ENCODE measurements around the gene ADPRHL1.
"Not testable (repeated sequence)": the region's sequence is repeated elsewhere in the genome, so short reads cannot be mapped to it uniquely, and the experiment has no call there.

Gene ADPRHL1

GRCh38 chr13:113371061-113371460, 82.2 kb downstream of the ADPRHL1 start:
- no peak for DNase-seq (ENCODE audit: low spot score)

- DNase-seq (ENCODE audit: low spot score), result no peak
These were observed 83.4 kb downstream of the ADPRHL1 start for GRCh38 chr13:113369881-113370280.

GRCh38 chr13:113369189-113369588, 84.1 kb downstream of the ADPRHL1 start:
- DNase-seq (ENCODE audit: low spot score), result no peak

- not testable (repeated sequence) for DNase-seq (ENCODE audit: low spot score)
These were observed 84.9 kb downstream of the ADPRHL1 start for GRCh38 chr13:113368353-113368752.

- DNase-seq (ENCODE audit: low spot score), result no peak
These were observed 85.5 kb downstream of the ADPRHL1 start for GRCh38 chr13:113367771-113368170.

GRCh38 chr13:113367020-113367560, 86.2 kb downstream of the ADPRHL1 start:
- DNase-seq (ENCODE audit: low spot score), result no peak

- DNase-seq (ENCODE audit: low spot score), result no peak
These were observed 87.2 kb downstream of the ADPRHL1 start for GRCh38 chr13:113365971-113366588.

- DNase-seq (ENCODE audit: low spot score), result no peak
These were observed 87.7 kb downstream of the ADPRHL1 start for GRCh38 chr13:113365583-113365970.

GRCh38 chr13:113364901-113365582, 88.2 kb downstream of the ADPRHL1 start:
- DNase-seq (ENCODE audit: low spot score), result peak; percentile 45

GRCh38 chr13:113364311-113364889, 88.9 kb downstream of the ADPRHL1 start:
- no peak for DNase-seq (ENCODE audit: low spot score)

- DNase-seq (ENCODE audit: low spot score), result no peak
These were observed 91.9 kb downstream of the ADPRHL1 start for GRCh38 chr13:113361406-113361805.

GRCh38 chr13:113360446-113360845, 92.8 kb downstream of the ADPRHL1 start:
- no peak for DNase-seq (ENCODE audit: low spot score)

- no peak for DNase-seq (ENCODE audit: low spot score)
These were observed 93.7 kb downstream of the ADPRHL1 start for GRCh38 chr13:113359571-113359970.

- no peak for DNase-seq (ENCODE audit: low spot score)
These were observed 94.6 kb downstream of the ADPRHL1 start for GRCh38 chr13:113358653-113359190.

- DNase-seq (ENCODE audit: low spot score), result no peak
These were observed 95.8 kb downstream of the ADPRHL1 start for GRCh38 chr13:113357529-113357928.

- DNase-seq (ENCODE audit: low spot score), result no peak
These were observed 96.7 kb downstream of the ADPRHL1 start for GRCh38 chr13:113356596-113356995.

GRCh38 chr13:113355621-113356020, 97.7 kb downstream of the ADPRHL1 start:
- DNase-seq (ENCODE audit: low spot score), result no peak

- DNase-seq (ENCODE audit: low spot score), result no peak
These were observed 98.3 kb downstream of the ADPRHL1 start for GRCh38 chr13:113354831-113355610.

- DNase-seq (ENCODE audit: low spot score), result no peak
These were observed 100.0 kb downstream of the ADPRHL1 start for GRCh38 chr13:113353254-113353653.

- DNase-seq (ENCODE audit: low spot score), result no peak
These were observed 101.7 kb downstream of the ADPRHL1 start for GRCh38 chr13:113351514-113352026.

GRCh38 chr13:113350938-113351335, 102.4 kb downstream of the ADPRHL1 start:
- DNase-seq (ENCODE audit: low spot score), result no peak
